NCI-H2107 treated with DMSO at 0.1 percent for 48 hours (cell line): ENCODE results near the gene MEGF6.
"Not testable (repeated sequence)": the region's sequence is repeated elsewhere in the genome, so short reads cannot be mapped to it uniquely, and the experiment has no call there.

Experiments used
- DNase-seq: peaks from one replicate; lab custom pipeline; 2025; ENCODE audit not compliant: unreplicated experiment; lab: John Stamatoyannopoulos, UW

MEGF6 gene

GRCh38 chr1:3627515-3628253 is 16.4 kb upstream of the MEGF6 start:
- DNase-seq = no peak

- no peak for DNase-seq
Measured at GRCh38 chr1:3626025-3626424, 14.7 kb upstream of the MEGF6 start.

GRCh38 chr1:3625151-3625907 is 14.0 kb upstream of the MEGF6 start:
- no peak for DNase-seq

- DNase-seq = peak; percentile 62
Measured at GRCh38 chr1:3624200-3625136, 13.2 kb upstream of the MEGF6 start, which contains the start of gene TPRG1L. TPRG1L (plus strand) TSS chr1:3625015; CDS start chr1:3625073, 58 bp downstream.

- DNase-seq = no peak
Measured at GRCh38 chr1:3623441-3624199, 12.3 kb upstream of the MEGF6 start.

GRCh38 chr1:3622102-3622501 is 10.8 kb upstream of the MEGF6 start:
- not testable (repeated sequence) for DNase-seq

GRCh38 chr1:3621151-3621671 is 9.9 kb upstream of the MEGF6 start:
- DNase-seq = not testable (repeated sequence)

GRCh38 chr1:3620708-3621107 is 9.4 kb upstream of the MEGF6 start:
- DNase-seq = no peak

GRCh38 chr1:3618881-3619671 is 7.8 kb upstream of the MEGF6 start:
- DNase-seq = no peak

- DNase-seq = no peak
Measured at GRCh38 chr1:3618531-3618880, 7.2 kb upstream of the MEGF6 start.

- no peak for DNase-seq
Measured at GRCh38 chr1:3617806-3618345, 6.6 kb upstream of the MEGF6 start.

- no peak for DNase-seq
Measured at GRCh38 chr1:3616861-3617260, 5.6 kb upstream of the MEGF6 start.

GRCh38 chr1:3614755-3615742 is 3.7 kb upstream of the MEGF6 start:
- no peak for DNase-seq

GRCh38 chr1:3612123-3612522 is 815 bp upstream of the MEGF6 start:
- DNase-seq = no peak

- peak; percentile 13 for DNase-seq
Measured at GRCh38 chr1:3610527-3611169, 660 bp downstream of the MEGF6 start.

- DNase-seq = no peak
Measured at GRCh38 chr1:3609769-3610526, 1.4 kb downstream of the MEGF6 start.
